Fibroblast of upper back skin (primary cell): ENCODE results near the gene KRTAP10-8.
"Not testable (repeated sequence)": the region's sequence is repeated elsewhere in the genome, so short reads cannot be mapped to it uniquely, and the experiment has no call there.

Source experiments
- DNase-seq: peaks from one replicate; pipeline ENCODE4 v3.0.0-alpha.2; 2013

KRTAP10-8 gene

DNA sequence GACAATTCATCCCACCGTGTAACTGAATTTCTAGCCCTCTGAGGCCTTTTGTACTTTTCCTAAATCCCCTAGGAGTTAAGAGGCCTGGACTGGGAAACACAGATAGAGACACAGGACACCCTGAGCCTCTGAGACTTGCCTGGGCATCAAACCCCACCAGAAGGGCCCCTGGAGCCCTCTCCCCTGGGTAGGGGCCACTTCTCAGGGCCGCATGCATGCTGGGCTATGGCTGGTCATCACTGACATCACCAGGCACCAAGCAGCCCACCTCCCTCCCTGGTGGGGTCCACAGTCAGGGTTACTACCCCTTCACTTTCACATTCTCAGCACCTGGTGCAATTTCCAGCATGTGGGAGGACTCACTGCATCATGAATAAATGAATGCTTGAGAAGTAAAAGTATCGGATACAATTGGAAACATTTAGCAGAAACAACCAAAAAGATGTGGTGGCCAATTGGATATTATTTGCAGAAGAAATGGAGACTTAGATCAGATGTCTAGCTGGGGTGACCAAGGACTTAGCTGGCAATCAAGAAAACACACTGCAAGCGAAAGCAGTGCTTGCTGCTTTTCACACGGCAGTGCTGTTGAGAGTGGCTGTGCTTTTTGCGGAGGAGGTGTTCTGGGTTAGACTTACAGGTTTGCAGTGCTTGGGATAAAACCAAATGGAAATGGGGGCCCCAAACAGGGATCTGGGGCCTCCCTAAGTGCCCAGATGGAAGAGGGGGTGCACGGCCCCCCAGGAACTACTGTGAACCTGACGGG is 12.4 kb upstream of the KRTAP10-8 start:
- no peak for DNase-seq

DNA sequence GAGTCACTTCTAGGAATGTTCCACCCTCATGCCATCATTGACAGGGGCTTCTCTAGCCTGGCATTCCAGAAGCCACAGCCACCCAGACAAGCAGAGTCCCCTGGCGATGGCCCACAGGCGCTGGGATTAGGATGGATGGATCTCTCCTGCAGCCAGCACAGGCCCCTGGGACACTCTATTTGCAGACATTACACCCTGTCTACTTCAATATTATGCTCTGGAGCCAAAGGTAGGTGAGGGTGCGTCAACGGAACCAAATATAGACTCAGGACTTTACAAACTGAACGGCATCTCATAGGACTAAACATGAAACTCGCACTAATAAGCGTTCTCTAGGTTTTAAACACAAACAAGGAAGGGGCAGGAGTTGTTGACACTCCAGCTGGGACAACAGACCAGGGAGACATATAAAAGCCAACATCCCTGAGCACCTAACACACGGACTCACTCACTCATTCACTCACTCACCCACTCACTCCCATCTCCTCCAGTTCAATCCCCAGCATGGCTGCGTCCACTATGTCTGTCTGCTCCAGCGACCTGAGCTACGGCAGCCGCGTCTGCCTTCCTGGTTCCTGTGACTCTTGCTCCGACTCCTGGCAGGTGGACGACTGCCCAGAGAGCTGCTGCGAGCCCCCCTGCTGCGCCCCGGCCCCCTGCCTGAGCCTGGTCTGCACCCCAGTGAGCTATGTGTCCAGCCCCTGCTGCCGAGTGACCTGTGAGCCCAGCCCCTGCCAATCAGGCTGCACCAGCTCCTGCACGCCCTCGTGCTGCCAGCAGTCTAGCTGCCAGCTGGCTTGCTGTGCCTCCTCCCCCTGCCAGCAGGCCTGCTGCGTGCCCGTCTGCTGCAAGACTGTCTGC is 11.5 kb upstream of the KRTAP10-8 start, which contains the start of gene KRTAP10-7:
KRTAP10-7 (plus strand) TSS at position 480 of the 861 bp plus-strand sequence; CDS start at position 505, 25 bp downstream.
- not testable (repeated sequence) for DNase-seq

DNA sequence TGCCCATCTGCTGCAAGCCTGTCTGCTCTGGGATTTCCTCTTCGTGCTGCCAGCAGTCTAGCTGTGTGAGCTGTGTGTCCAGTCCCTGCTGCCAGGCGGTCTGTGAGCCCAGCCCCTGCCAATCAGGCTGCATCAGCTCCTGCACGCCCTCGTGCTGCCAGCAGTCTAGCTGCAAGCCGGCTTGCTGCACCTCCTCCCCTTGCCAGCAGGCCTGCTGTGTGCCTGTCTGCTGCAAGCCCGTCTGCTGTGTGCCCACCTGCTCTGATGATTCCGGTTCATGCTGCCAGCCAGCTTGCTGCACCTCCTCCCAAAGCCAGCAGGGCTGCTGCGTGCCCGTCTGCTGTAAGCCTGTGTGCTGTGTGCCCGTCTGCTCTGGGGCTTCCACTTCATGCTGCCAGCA is 10.8 kb upstream of the KRTAP10-8 start:
- DNase-seq = not testable (repeated sequence)

DNA sequence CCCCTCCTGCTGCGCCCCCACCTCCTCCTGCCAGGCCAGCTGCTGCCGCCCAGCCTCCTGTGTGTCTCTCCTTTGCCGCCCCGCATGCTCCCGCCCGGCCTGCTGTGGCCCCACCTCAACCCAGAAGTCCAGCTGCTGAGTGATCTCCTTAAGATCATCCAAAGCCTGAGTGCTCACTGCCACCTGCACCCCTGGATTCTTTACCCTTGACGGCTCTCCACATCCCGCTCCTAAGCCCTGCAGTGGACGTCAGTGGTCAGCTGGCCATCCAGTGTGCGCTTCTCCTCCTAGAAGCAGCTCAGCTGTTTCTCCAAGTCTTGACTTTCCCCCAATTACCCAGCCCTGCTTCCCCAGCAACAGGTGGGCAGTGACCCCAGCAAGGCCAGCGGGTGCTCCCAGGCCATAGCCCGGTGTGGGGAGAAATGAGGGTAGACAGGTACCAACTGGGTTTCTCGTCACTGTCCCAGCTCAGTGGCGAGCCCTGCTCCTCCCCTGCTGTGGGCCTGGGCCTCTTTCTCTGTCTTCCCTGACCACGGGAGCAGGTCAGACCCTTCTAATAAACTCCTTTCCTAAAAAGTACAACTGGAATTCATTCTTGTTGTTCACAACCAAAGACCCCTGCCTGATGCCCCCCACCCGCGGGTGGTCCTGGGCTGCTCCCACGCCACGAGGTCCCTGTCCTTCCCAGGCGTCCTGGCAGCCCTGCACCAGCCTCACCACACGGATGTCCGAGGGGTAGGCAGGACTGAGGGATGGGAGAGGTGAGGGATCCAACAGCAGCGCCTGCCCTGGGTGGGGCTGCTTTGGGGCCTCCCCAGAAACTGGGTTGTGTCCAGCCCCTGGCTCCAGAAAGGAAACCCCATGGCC is 10.1 kb upstream of the KRTAP10-8 start:
- DNase-seq = no peak

DNA sequence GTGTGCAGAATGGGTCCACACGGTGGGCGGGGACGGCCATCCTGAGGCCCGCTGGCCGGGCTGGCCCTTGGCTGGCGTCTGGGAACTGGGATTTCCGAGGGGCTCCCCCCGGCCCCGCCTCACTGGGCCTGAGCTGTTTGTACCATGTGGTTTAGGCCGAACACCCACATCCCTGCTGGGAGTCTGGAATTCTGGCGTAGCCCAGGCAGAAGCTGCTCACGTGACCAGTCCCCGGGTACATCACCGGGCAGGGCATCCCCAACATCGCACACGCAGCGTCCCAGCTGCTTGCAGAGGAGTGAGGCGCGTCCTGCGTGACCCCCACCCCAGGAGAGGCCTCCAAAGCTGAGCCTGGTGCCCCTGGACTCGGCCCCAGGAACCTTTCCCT is 9.4 kb upstream of the KRTAP10-8 start:
- DNase-seq = no peak

DNA sequence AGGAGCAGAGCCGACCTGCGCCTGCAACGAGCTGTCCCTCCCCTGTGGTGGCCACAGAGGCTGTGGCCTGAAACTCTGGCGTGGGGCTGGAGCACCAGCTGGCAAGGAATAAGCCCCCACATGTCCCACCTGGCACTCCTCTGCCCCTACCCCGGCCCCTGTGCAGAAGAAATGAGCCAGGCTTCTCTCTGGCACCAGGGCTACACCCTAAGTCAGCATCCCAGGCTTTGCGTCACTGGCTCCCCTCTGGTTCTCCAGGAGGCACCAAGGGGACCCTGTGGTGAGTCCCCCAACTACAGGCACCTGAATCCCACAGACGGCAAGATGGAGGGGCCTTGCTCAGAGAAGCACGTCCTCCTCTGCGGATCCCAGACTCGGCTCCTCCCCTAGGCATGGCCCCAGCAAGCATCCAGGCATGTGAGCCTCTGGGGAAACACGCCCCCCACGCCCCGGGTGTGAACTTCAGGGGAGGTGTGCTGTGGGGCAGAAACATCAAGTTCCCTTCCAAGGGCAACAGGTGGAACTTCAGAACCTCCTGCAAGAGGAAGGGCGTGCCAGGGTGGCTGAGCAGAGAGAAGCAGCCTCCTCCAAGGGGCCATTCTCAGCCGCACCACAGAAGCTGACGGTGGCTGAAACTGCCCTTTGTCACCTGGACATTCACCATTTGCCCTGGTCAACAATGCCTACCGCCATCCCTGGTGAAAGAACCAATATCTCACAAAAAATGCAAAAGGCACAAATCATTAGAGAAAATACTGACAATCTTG is 8.6 kb upstream of the KRTAP10-8 start:
- no peak for DNase-seq

DNA sequence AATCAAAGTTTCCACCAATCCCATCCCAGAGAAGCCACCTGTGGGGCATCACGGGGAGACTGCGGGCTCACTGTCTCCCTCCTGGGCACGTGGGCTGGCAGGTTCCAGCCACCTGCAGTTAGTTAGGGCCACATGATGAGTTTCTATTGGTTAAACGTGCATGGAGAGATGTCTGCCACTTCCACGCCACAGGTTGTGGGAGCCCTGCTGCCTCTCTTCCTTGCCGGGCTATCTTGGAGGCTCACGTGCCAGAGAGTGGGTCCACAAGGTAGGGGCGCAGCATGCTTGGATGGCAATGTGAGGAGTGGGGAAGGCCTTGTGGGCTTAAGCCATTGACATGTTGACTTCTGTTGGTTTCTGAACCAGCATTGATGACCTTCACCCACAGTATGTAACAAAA is 8.0 kb upstream of the KRTAP10-8 start:
- no peak for DNase-seq

DNA sequence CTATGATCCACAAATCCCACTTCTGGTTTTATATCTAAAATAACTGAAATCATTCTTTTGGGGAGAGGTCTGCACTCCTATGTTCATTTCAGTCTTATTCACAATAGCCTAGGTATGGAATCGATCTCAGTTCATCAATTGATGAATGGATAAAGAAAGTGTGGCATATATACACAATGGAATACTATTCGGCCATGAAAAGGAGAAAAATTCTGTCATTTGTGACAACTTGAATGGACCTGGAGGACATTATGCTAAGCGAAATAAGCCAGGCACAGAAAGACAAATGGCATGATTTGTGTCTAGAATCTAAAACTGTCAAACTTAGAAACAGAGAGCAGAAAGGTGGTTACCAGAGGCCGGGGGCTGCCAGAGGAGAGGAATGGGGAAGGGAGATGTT is 5.4 kb upstream of the KRTAP10-8 start:
- no peak for DNase-seq

DNA sequence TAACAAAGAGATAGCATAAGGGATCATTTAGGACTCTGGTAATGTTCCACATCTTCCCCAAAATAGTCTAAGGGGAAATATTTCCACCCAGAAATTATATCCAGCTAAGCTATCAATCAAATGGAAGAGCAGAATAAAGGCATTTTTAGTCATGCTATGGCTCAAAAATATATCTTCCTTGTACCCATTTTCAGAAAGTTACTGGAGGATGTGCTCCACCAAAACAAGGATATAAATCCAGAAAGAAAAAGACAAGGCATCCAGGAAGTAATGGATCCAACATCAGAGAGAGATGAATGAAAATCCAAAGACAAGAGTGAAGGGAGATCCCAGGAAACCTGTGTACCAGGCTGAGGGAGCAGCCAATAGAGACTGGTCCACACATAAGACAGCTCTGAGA is 2.7 kb upstream of the KRTAP10-8 start:
- DNase-seq = no peak

DNA sequence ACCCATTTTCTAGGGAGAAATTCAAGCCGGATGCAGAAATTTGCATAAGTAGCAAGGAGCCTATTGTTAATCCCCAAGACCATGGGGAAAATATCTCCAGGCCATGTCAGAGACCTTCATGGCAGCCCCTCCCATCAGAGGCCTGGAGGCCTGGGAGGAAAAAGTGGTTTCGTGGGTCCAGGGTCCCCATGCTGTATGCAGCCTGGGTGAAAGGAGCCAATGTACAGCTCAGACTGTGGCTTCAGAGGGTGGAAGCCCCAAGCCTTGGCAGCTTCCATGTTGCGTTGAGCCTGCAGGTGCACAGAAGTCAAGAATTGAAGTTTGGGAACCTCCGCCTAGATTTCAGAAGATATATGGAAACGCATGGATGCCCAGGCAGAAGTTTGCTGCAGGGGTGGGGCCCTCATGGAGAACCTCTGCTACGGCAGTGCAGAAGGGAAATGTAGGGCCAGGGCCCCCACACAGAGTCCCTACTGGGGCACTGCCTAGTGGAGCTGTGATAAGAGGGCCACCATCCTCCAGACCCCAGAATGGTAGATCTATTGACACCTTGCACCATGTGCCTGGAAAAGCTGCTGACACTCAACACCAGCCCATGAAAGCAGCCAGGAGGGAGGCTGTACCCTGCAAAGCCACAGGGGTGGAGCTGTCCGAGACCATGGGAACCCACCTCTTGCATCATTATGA is 1.6 kb upstream of the KRTAP10-8 start:
- DNase-seq = not testable (repeated sequence)

DNA sequence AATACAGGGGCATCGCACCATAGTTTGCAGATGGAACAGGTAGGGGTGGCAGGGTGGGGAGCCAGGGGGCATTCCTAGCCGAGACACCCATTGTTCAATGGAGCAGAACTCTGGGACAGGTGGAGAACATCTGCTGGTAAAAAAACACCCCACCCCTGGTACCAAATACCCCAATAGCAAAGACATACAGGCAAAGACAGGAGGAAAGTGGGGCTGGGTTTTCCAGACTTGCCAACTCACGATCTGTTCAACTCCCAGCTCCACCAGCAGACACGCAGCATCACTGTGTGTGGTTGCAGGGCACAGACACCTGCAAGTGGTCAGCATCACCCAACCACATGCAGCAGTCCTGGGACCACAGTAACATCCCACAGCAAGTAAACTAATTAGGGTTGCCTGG is 328 bp upstream of the KRTAP10-8 start:
- DNase-seq = no peak

DNA sequence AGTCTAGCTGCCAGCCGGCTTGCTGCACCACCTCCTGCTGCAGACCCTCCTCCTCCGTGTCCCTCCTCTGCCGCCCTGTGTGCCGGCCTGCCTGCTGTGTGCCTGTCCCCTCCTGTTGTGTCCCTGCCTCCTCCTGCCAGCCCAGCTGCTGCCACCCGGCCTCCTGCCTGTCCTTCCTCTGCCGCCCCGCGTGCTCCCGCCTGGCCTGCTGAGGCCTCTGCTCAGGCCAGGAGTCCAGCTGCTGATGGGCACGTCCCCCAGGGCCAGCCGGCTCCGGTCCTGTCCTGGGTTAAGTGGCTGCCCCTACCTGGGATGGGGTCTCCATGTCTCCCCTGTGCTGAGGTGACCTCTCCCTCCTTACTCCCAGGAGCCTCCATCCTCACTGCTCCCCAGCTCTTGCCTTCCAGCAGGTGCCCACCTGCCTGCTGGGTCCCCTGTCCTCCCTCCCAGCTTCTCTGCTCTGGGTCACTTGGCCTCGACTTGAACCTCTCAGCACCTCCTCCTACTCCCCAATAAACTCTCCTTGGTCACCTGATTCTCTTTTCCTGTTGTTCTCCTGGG is 870 bp downstream of the KRTAP10-8 start:
- no peak for DNase-seq

DNA sequence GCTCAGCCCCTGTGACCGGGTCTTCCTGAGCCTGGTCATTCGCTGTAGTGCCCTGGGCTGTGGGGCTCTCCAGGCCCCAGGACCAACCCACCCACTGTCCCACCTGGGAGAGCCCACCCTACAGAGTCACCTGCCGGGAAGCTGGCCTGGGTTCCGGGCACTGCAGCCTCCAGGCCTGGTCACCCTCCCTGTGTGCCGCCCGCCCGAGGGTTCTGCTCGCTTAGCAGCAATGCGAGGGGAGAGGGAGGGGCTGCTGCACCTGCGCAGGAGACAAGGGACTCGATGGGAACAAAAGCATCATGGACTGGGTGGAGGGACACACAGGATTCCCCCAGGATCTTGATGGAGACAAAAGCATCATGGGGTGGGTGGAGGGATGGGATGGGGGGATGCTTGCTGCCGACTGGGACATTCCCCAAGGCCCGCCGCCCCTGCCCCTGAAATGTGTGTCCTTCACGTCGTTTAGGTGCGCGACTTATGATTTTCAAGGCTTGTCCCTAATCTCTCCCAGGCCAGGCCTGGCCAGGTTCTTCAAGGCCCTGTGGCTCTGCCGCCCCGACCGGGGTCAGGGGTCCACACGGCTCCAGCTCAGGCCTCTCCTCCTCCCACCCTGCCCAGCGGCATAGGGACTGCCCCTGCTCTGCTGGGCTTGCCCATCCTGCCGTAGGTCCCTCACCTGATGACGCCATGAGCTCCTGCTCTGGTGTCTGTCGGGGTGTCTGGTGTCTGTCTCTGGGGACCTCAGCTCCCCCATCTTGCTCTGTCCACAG is 1.7 kb downstream of the KRTAP10-8 start:
- DNase-seq = no peak

DNA sequence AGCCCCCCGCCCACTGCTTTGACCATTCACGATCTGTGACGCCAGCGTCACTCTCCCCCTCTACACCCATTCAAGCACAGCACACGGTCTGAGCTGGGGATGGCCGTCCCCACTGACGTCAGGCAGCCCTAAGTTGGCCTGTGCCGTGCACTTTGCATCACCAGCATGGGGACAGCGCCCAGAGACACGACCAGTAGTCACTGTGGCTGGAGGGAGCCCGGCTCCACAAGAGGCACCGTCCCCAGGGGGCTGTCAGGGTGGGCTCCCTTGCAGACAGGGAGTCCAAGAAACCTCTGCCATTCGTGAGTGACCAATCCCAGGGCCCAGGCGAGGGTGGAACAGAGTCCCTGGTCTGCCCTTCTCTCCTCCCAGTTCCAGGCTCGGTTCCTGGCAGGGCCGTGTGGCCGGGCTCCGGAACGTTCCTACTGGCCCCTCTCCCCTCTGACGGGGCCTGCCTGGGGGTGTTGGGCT is 2.3 kb downstream of the KRTAP10-8 start:
- no peak for DNase-seq

DNA sequence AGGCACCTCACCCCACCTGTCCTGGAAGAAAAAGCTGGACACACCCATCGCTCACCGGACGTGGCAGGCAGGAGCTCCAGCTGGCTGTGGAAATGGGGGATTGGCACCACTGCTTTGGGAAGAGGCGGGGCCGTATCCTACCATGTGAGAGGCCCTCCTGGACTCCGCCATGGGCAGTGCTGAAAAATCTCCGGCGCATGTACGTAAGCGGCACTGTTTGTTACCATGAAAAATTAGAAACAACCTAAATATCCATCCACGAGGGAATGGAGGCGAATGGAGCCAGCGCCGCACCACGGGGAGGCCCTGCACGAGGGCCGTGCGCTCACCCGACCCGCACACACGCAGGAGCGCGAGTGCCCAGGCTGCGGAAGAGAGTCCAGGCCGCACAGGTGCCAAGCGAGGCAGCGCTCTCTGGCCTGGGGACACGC is 3.1 kb downstream of the KRTAP10-8 start:
- no peak for DNase-seq

DNA sequence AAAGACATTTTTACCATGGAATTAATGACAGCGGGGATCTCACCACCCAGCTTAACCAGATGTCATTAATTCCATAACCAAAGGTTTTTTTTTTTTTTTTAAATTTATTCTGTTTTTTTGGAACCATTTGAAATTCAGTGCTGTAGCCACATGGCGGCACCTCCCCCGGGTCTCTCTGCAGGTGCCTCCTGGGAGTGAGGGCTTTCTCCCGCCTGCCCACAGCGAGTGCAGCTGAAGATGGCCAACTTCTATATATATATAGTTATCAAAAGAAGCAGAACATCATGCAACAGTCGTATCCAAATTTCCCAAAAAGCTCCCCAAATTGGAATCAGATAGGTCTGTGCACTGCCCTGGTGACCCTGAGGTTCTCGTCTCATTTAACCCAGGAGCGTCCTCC is 3.6 kb downstream of the KRTAP10-8 start:
- no peak for DNase-seq

DNA sequence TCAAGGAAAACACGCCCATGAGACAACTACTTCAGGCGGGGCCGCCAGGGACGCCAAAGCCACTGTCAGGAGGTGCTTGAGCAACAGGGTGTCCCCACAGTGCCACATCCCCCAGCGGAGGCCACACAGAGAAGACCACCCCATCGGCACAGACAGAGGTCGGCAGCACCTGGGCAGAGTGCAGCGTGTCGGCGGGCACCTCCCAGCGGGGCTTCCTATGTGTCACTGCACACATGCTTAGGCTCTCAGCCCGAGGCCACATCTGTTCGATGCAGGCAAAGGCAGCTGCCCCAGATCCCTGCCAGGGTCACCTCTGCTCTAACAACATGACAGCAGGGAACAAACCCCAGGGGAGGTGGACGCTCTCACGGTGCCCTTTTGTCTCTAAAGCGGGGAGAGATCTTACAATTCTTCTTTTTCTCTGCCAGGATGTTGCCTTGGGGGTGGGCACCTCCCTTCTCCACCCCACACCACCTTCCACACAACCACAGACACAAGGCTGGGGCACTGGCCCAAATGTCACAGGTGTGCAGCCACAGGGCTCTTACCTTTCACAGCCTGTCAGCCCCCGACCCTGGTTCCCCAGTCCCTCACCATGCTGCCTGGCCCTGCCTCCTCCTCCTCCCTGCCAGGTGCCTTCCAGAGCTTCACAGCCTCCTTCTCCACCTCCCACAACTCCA is 4.2 kb downstream of the KRTAP10-8 start:
- no peak for DNase-seq

DNA sequence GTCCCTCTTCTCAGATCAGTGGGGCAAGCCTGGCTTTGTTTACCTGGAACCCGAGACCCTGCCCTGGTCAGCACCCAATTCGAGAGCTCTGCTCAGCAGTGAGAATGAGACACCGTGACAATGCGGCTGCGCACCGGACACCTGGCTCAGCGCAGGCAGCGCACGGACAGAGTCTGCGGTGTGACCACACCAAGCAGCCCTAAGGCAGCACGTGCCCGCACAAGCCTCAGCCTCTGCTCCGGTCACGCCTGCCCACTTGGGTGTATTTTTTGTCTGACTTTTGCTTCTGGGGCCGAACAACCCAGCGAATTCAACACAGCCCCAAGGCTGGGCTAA is 4.7 kb downstream of the KRTAP10-8 start:
- no peak for DNase-seq

DNA sequence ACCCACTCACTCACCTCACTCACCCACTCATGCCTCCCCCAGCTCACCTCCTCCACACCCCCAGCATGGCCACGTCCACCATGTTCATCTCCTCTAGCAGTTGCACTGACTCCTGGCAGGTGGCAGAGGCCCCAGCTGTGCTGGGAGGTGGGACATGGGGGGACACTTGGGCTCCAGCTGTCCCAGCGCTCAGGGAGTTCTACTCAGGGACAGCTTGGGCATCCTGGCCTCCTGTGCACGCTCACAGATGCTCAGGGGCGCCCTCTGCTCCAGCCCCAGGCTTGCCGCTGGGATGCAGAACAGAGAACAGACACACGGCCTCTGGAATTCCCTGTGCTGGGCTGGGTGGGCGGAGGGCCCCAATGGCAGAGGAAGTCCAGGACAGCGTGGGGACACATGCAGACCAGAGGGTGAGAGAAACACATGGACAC is 5.2 kb downstream of the KRTAP10-8 start:
- DNase-seq = no peak

DNA sequence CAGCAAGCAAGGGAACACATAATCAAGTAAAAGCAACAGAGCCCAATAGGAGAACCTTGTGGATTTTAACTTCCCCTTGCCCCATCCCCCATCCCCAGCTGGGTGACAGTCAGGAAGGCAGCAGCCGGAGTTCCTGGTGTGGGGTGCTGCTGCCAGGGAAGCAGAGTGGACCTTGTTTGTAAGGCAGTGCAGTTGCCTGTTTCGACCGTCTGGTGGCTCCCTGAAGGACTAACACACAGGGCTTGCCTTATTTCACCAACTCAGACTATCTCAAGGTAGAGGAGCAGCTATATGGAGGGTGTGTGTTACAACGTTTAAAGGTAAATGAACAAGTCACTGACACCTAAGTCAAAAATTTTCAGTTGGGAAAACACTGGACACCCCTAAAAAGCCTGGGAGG is 6.6 kb downstream of the KRTAP10-8 start:
- DNase-seq = no peak
